GM19395 (cell line): ENCODE data around the gene CFAP46.

Experiments
- ATAC-seq: cut with Tn5 transposase; IDR thresholded peaks from one replicate; pipeline ENCODE4 v1.9.1; 2021; ENCODE audit warnings: mild to moderate bottlenecking, moderate library complexity; ENCODE audit not compliant: unreplicated experiment

Gene CFAP46

DNA sequence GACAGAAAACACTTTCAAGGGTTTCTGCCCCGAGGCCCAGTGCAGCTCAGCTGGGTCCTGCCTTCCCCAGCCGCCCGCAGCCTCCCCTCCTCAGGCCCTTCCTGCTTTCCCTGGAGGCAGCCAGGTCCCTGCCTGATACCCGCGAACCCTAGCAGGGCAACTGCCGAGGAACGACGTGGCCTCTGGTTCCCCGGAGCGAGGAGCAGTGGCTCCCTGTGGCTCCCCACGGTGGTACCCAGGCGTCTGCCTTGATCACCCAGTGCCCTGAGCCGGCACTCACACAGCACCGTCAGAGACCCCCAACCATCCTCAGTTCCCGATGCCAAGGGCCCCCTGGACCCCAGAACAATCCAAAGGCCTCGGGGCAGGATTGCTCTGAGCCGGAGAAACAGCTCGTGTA, 58.3 kb downstream of the CFAP46 start:
- no peak for ATAC-seq

DNA sequence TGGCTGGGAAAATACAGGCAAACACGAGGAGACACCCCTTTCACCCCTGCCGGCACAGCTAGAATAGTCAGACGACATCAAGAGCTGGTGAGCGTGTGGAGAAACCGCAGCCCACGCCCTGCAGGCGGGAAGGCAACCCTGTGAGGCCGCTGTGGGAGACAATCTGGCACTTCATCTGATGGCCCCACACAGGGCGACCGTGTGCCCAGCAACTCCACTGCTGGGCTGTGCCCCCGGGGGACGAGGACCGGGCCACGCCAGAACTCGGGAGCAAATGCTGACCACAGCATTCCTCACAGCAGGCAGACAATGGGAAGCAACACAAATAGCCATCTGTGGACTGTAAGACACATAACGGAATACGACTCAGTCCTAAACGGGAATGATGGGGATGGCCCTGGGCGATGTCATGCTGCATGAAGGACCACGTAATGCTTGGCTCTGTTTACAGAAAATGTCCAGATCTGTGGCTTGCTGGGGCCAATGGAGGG, 58.9 kb downstream of the CFAP46 start:
- no peak for ATAC-seq

DNA sequence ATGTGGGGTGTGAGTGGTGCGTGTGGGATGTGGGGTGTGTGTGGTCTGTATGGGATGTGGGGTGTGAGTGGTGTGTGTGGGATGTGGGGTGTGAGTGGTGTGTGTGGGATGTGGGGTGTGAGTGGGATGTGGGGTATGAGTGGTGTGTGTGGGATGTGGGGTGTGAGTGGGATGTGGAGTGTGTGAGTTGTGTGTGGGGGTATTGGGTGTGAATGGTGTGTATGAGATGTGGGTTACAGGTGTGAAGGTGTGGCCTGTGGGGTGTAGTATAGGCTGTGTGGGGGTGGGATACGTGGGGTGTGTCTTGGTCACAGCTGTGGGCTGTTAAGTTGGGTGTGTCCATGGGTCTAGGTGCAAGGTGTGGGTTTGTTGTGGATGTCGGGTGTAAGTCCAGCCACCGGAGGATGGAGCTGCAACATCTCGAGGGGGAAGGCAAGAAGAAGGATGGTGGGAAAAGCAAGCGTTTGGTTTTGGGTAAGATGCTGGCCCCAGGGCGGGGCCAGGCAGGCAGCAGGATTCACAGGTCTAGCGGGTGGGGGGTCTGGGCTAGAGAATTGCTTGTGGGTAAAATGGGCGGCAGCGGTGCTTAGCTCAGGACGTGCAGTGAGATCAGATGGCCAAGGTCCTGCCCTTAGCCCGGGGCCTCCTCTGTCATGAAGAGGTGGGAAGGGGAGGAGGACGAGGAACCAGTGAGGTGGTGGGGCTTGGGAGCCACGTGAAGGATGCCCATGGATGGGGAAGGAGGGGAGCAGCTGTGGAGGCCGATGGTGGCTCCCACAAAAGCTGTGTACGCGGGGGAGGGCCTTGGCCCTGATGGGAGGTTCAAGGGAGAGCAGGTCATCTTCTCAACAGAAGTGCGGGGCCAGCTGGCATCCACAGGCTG, 60.1 kb downstream of the CFAP46 start:
- no peak for ATAC-seq

DNA sequence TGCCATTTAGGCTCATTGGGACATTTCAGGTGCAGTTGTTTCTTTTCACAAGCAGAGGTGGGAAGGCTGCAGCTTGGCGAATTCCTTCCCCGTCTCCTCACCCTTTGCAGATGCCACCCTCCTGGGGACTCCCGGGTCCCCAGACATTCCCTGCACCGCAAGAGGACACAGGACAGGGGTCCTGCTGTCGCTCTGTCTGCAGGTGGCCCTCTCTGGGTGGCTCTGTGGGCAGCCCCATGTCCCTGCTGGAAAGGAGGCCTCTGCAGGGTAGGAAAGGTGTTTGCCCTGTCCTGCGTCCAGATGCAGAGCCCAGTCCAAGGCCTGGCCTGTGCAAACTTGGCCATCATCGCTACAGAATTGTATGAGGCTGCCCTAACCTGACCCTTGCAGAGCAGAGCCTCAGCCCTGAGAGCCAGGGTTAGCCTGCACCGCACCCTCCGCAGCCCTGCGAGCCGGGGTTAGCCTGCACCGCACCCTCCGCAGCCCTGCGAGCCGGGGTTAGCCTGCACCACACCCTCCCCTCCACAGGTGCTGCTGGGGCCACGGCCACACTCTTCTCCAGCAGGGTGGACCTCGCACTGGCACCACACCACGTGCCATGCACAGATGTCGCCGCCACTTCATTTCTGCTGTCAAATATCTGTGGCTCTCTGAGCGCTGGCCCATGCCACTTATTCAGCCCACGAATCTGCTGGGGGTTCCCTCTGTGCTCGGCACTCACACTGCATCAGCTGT, 61.0 kb downstream of the CFAP46 start:
- no peak for ATAC-seq

DNA sequence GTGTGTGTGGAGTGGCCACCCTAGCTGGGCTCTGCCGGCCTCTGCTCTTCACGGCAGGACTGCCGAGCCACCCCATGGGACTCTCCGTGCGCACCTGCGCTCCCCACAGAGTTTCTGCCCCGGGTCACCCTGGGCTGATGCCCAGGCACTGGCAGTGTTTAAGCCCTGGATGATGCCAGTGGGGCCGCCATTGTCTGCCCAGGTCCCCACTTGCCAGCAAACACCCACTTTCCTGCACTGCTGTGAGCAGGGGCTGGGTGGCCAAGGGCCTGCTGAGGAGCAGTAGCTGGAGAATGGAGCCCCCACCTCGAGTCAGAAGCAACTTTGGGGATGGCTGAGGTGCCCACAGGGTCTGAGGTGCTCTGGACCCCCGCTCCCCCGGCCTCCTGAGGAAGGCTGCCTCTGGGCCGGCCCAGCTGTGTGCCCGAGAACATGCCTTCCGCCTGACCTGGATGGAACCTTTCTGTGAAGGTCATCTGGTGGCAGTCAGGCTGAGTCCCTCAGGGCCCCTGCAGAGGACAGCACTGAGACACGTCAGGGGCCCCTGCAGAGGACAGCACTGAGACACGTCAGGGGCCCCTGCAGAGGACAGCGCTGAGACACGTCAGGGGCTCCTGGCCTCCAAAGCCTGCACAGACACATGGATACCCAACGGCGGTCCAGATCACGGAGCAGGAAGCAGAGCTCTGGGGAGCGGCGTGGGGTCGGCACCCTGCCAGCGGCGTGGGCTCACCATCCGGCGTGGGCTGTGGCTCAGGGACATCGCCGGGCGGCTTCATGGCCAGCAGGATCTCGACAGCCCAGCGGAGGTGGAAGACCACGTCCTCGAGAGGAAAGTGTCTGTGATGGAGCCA, 62.0 kb downstream of the CFAP46 start:
- ATAC-seq, result no peak

DNA sequence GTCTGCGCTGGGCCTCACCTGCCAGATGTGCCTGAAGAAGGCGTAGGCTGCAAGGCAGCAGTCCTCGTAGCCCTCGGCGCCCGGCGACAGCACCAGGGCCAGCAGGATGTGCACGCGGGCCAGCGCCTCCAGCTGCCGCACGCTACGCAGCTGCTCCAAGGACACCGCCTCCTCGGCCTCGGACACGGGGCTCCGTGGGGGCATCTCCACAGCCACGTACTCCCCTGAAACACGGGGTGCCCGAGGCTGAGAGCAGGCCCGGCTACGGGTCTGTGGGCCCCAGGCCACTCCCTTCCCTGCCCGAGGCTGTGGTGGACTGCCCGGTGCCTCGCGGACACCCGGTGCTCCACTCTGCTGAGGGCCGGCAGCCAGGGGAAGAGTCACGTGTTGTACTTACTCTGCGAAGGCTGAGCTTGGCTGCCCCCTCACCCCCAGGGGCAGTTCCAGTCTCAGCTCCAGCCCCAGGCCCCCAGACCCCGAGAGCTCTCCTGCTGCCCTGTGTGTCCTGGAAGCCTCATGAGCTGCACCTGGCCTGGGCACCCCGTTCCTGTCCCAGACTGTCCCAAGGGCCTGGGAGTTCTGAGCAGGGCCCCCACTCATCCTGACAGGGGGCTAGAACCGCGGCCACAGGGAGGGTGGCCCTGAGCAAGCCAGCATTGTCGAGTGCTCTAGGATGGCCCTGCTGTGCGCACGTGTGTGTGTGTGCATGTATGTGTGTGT, 62.8 kb downstream of the CFAP46 start:
- ATAC-seq, result no peak

DNA sequence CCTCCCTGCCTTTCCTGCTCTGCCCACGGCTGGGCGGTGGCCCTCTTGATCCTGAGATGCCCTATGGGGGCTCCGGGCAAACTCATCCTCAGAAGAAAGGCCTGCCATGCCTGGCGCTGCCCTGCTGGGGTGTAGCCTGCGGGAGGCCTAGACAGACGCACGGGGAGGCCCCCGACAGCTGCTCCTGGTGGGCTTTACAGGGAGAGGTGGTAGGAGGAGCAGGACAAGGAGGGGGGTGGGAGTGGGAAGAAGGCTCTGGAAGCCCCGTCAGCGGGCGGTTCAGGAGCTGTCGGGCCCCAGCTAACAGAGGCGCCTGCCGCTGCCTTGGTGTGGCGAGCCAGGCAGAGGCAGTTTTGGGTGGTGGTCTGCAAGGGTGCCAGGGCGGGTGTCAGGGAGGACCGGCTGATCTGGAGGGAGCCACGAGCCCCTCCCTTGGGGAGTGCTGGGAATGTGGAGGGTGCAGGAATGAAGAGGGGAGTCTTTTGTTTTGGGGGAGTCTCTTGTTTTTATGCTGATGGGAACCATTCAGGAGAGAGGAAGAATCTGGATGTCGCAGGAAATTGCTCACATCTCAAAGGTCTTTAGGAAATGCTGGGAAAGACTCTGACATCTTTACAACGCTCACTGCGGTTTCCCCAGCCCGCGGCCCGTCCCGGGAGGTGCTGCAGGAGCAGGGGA, 63.5 kb downstream of the CFAP46 start:
- ATAC-seq, result no peak

DNA sequence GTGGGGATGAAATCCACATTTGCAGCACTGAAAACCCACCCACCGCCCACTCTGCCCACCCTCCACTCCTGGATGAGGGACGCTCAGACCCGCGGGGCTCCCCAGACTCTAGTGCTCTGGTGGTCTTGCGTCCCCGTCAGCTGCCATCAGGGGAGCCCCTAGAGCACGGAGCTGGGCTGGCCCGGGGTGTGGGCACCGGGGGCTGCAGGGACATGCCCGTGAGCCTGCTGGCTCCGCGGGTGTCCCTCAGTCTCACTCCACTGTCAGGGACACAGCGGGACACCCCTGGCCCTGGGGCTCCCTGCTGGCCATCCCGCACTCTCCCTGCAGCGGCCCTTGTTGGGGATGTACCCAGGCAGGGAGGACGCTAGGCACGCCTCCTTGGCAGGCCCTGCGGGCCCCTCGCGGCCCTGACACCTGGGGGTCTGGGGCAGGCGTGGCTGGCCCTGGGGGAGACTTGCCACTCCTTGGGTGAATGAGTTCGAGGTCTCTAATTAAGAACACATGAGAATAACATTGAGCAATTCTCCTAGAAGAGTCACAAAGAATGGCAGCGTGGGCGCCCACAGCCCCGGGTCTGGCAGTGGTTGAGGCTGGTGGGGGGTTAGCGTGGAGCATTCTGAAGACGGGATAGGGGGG, 64.2 kb downstream of the CFAP46 start:
- no peak for ATAC-seq

DNA sequence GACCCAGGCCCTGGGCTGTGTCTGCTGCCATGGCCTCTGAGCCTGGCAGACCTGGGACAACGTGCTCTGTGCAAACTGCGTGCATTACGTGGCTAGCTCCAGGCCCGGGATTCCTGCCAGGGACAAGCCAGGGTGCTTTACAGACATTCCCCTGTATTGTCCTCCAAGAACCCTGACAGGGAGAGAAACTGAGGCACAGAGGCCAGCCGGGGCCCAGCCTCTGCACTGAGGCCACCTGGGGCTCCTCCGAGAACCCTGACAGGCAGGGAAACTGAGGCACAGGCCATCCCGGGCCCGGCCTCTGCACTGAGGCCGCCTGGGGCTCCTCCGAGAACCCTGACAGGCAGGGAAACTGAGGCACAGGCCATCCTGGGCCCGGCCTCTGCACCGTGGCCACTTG, 64.9 kb downstream of the CFAP46 start:
- no peak for ATAC-seq

DNA sequence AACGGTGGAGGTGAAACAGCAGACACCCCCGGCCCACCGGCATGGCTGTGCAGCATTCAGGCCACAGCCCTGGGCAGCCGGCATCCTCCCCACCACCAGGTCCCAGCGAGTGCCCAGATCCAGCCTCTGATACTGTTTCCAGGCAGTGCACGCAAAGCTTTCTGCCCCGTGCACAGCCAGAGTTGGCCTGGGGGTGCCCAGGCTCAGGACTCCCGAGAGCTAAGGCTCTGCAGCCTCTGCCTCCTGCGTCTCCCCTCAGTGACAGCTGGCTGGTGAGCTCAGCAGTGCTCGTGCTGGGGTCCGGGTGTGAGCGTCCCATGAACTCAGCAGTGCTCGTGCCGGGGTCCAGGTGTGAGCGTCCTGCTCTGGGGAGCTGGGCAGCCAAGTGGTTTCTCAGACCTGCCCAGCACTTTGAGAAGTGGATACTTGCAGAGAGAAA, 65.4 kb downstream of the CFAP46 start:
- ATAC-seq, result no peak

DNA sequence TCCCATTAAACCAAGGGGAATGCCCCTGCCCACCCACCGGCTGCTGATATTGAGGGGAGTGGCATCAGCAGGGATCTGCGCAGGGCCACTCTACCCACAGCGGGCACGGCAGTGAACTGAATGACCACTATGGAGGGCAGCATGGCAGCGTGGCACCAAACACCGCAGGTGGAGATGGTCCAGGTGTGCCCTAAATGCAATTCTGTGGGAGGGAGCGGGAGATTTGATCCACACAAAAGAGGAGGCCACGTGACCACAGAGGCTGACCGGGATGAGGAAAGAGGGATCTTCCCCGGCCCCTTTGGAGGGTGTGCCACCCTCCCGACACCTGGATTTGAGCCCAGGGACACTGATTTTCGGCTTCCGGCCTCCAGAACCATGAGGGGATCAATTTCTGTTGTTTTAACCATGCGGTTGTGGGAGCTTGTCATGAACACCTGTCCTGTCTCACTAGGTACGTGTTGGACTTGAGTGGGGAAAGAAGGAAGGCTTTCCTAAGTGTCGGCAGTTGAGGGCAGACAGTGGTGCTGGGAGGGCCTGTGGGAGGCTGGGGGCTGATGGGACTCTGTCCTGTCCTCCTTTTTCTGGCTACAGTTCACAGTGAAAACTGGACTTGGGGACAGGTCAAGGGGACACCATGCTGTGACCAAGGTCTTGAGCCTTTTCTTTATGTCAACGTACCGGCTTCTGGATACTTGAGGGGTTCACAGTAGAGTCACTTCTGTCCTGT, 66.1 kb downstream of the CFAP46 start:
- ATAC-seq, result no peak

DNA sequence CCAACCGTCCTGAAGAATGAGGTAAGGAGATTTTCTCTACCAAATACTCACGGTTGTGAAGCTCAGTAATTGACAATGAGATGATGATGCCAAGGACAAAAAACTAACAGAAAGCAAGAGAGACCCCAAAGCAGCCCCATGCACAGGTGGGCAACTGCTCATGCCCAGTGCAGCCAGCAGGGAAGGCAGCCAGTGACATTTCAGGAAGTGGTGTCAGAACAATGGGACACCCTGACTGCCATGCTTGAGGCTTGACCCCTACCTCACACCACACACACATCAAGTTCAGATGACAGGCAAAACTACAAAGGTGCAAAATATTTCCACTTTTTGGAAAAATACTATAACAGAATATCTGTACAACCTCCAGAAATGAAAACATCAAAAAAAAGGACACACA, 66.9 kb downstream of the CFAP46 start:
- no peak for ATAC-seq

DNA sequence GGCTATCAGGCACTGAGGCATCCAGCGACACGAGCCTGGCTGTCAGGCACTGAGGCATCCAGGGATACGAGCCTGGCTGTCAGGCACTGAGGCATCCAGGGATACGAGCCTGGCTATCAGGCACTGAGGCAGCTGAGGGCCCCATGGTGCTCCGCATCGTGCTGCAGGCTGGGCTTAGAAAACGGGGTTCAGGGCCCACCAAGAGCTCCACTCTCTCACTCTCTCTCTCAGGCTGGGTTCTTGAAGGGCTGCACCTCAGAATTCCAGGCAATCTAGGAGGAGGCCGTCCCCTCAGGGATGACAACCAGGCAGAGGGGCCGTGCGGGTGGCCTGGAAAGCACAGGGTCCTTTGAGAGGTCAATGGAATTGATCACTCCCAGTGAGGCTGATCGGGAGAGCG, 69.0 kb downstream of the CFAP46 start:
- no peak for ATAC-seq

DNA sequence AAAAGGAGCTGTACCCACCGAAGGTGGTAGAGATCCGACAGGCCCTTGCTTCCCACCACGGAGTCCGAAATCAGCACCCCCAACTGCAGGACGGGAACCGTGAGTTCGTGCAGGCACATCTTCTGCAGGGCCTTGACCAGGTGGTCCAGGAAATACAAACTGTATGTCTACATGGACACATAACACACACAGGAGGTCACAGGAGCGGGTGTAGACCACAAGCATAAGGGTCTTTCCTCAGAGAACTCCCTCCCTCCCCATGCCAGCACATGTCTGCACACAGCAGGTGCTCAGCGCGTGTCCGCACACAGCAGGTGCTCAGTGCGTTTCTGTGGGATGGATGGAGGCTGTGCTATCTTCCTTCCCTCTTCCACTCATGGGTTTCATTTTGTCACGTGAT, 69.7 kb downstream of the CFAP46 start:
- no peak for ATAC-seq

DNA sequence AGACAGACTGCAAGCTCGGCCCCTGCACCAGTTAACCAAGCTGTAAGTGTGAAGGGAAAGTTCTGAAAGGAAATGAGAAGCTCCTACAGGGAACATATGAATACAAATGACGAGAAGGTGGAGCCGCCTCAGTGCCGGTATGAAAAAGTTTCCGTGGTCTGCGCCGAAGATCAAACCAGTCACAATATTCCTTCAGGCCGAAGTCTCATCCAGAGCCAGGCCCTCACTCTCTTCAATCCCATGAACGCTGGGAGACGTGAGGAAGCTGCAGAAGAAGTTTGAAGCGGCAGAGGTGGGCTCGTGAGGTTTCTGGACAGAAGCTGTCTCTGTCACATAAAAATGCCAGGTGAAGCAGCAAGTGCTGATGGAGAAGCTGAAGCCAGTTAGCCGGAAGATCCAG, 71.9 kb downstream of the CFAP46 start:
- no peak for ATAC-seq

DNA sequence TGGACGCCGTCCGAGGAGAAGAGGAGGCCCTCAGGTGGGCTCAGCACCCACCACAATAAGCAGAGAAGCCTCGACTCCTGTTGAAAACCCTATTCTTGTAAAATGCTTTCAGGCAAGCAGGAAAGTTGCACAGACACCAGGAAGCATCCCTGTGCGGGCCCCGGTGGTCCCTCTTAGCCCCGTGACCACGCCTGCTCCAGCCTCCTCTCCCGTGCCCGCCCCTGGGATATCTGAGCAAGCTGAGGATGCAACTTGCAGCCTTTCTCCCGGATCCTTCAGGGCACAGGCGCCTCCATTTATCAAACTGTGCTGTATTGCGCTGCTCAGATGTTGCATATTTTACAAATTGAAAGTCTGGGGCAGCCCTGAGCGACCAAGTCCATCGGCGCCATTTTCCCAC, 72.7 kb downstream of the CFAP46 start:
- no peak for ATAC-seq

DNA sequence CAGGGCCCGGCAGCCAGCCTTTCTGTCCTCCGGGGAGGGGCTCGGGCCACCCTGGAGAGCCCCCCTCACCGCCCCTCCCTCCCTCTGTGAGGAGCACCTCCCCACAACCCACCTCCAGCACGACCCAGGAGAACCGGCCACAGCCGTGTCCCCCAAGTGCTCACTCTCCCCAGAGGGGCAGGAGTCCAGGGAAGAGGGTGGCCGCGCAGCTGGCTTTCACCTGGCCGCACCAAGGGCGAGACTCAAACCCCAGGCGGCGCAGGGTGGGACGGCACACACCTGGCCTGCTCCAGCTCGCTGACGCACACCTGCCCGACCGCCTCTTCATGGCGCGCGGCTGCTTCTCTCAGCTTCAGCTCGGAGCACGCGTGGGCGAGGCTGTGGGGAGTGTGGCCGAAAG, 73.4 kb downstream of the CFAP46 start:
- no peak for ATAC-seq

DNA sequence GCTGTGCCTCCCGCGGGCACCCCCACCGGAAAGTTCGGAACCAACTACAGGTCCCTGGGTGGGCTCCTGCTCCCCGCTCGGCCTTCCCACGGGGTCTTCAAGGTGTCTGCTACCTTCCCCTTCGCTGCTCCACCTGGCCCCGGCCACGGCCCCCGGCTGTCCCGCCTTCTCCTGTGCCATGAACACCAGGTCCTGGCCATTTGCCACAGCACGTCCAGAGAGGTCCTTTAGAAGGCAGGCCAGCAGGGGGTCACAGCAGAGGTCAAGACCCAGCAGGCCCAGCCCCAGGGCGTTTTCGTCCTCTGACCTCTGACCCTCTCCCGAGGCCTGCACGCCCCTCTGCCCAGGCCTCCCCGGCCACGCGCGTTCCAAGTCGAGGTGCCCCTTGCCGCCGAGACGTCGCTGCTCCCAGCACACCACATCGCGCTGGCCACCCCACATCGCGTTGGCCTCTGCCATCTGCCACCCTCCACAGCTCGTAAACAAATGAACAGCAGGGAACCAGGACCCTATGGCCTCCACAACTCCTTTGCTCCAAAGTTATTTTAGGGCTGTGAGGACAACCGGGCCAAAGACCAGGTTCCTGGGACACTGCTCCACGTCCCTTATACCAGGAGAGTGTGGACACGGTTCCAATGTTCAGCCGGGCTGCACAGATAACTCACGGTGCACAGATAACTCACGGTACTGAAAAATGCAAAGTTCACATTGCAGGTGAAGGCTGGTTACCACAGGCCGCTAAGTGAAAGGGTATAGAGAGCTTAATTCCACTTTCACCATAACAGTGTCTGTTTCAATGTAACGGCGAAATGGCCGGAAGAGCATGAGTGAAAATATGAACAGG, 74.3 kb downstream of the CFAP46 start:
- ATAC-seq, result no peak
